Lung (tissue), 12 donors: Measurements from ENCODE around the gene EPHB2. TPM values are rescaled to one million over a fixed set of nuclear protein-coding genes. Genes with fewer than 3 reads are reported as not detected.

Experiments used
- ATAC-seq: fragments of 200-7000 bp; cut with Tn5 transposase; one replicate; pipeline ENCODE4 v1.9.1; 2020; ENCODE audit warnings: moderate number of reproducible peaks; ENCODE audit not compliant: insufficient read depth, low FRiP score
- DNase-seq, 3 donors: peaks; one replicate each; pipeline ENCODE4 v3.0.0-alpha.2; 2013 to 2017
- H3K27ac ChIP-seq, 2 donors: one replicate each; pipeline ENCODE4 v1.5.1; 2013; ENCODE audit warnings: mild to moderate bottlenecking in 2 of 2, moderate library complexity in 2 of 2, control low read depth in 1 of 2, inconsistent platforms in 1 of 2, low read depth in 1 of 2, low read length in 1 of 2
- H3K27me3 ChIP-seq, 3 donors: one replicate each; pipeline ENCODE4 v1.5.1; 2013; ENCODE audit warnings: low read length in 2 of 3; ENCODE audit not compliant: control insufficient read depth in 3 of 3, insufficient read depth in 3 of 3
- H3K36me3 ChIP-seq, 4 donors: one replicate each; pipeline ENCODE4 v1.5.1; 2013; ENCODE audit warnings: low read length in 4 of 4, mild to moderate bottlenecking in 1 of 4, moderate library complexity in 1 of 4; ENCODE audit not compliant: control insufficient read depth in 4 of 4, insufficient read depth in 4 of 4
- H3K4me1 ChIP-seq, 5 donors: one replicate each; pipeline ENCODE4 v1.5.1; 2013; ENCODE audit warnings: low read length in 5 of 5, mild to moderate bottlenecking in 2 of 5, moderate library complexity in 1 of 5; ENCODE audit not compliant: control insufficient read depth in 5 of 5, insufficient read depth in 5 of 5
- H3K4me3 ChIP-seq: one replicate; pipeline ENCODE4 v1.5.1; 2013; ENCODE audit warnings: mild to moderate bottlenecking, control low read depth, moderate library complexity
- H3K9ac ChIP-seq, 2 donors: one replicate each; pipeline ENCODE4 v1.5.1; 2013; ENCODE audit warnings: low read length in 2 of 2, control low read depth in 1 of 2; ENCODE audit not compliant: insufficient read depth in 1 of 2
- H3K9me3 ChIP-seq, 4 donors: one replicate each; pipeline ENCODE4 v1.5.1; 2013; ENCODE audit warnings: low read length in 3 of 4, mild to moderate bottlenecking in 1 of 4, moderate library complexity in 1 of 4; ENCODE audit not compliant: control insufficient read depth in 4 of 4, insufficient read depth in 3 of 4
- CTCF ChIP-seq: IDR thresholded peaks from 2 replicates; pipeline ENCODE4 v1.5.1; 2012; ENCODE audit warnings: mild to moderate bottlenecking; ENCODE audit errors: control extremely low read depth, extremely low read depth
- WGBS, 2 donors: extraction: QIAGEN DNeasy Blood & Tissue Kit; methylation state at CpG; one replicate each; pipeline ENCODE4 v1.1.7; 2013; 5-methylcytosine and 5-hydroxymethylcytosine counted together
- polyA plus RNA-seq, 2 donors: library from polyadenylated mRNA; stranded (reverse); fragments of 200-250 nt; gene quantifications; one replicate each; pipeline ENCODE4 v1.2.1, GENCODE V29; 2013
- total RNA-seq, 2 donors: library from RNA; depleted of rRNA in 1 of 2; stranded (reverse); fragments of >200 nt in 1 of 2; gene quantifications; one replicate each; pipeline ENCODE4 v1.2.1, GENCODE V29; 2014 to 2021
- donor health status: control.
- donor health status: control.
- donor health status: Bipolar disorder and iron deficiency.
- donor health status: healthy.
- donor health status: DM: yes; HTN: yes; CAD: no.

EPHB2 gene
- total and polyA plus RNA-seq, 4 donors, result 1.2 to 8.5 (median 5.8) TPM

GRCh38 chr1:22903113-22903512, 192.5 kb downstream of the EPHB2 start:
- no peak for TF ChIP-seq CTCF
- 93 to 96% methylated on average over 3 of the region's 3 CpGs for WGBS, 2 donors
- Histone ChIP-seq H3K27me3 (no peaks in the 10 kb centered on the region), H3K27ac (no peak overlapping the region), H3K9ac (no peak overlapping the region), H3K4me1 (no peaks in the 10 kb centered on the region), H3K4me3 (no peak overlapping the region), H3K9me3 (no peaks in the 10 kb centered on the region), H3K36me3 (peaks cover 0 to 8% (median 2%) of the 10 kb centered on the region in 4 donors)
- DNase-seq (no peak), ATAC-seq (no peak)

GRCh38 chr1:22906968-22907367, 196.3 kb downstream of the EPHB2 start:
- Histone ChIP-seq H3K4me1 (no peaks in the 10 kb centered on the region), H3K9ac (no peak overlapping the region), H3K27ac (no peak overlapping the region), H3K9me3 (no peaks in the 10 kb centered on the region), H3K27me3 (no peaks in the 10 kb centered on the region), H3K36me3 (peaks cover 0 to 18% (median 5%) of the 10 kb centered on the region in 4 donors), H3K4me3 (no peak overlapping the region)
- DNase-seq, result no peak
- WGBS, 2 donors, result 76 to 88% methylated on average over 2 of the region's 2 CpGs
- TF ChIP-seq CTCF, result no peak
- ATAC-seq, result no peak

- DNase-seq (no peak), ATAC-seq (no peak)
- TF ChIP-seq CTCF, result no peak
- 89 to 90% methylated on average over 3 of the region's 3 CpGs for WGBS, 2 donors
- H3K36me3 ChIP-seq, result peaks cover 0 to 18% (median 5%) of the 10 kb centered on the region in 4 donors
- no peaks in the 10 kb centered on the region for H3K4me1 ChIP-seq
- no peak overlapping the region for H3K27ac ChIP-seq
- H3K9me3 ChIP-seq, result no peaks in the 10 kb centered on the region
- H3K4me3 ChIP-seq, result no peak overlapping the region
- H3K27me3 ChIP-seq, result no peaks in the 10 kb centered on the region
- H3K9ac ChIP-seq, result no peak overlapping the region
Observed at GRCh38 chr1:22907528-22907927, 196.9 kb downstream of the EPHB2 start.

GRCh38 chr1:22908880-22909426, 198.3 kb downstream of the EPHB2 start:
- Histone ChIP-seq H3K4me1 (no peaks in the 10 kb centered on the region), H3K9ac (no peak overlapping the region), H3K9me3 (no peaks in the 10 kb centered on the region), H3K36me3 (peaks cover 0 to 18% (median 5%) of the 10 kb centered on the region in 4 donors), H3K27ac (no peak overlapping the region), H3K4me3 (no peak overlapping the region), H3K27me3 (no peaks in the 10 kb centered on the region)
- ATAC-seq (no peak), DNase-seq (no peak)
- 89 to 95% methylated on average over 11 of the region's 11 CpGs for WGBS, 2 donors
- TF ChIP-seq CTCF, result no peak
